ENCODE results near the gene ZNF831. TPM values are rescaled to one million over a fixed set of nuclear protein-coding genes. Genes with fewer than 3 reads are reported as not detected.

Gene ZNF831
- polyA plus RNA-seq (2013), result 0.22 TPM

DNA sequence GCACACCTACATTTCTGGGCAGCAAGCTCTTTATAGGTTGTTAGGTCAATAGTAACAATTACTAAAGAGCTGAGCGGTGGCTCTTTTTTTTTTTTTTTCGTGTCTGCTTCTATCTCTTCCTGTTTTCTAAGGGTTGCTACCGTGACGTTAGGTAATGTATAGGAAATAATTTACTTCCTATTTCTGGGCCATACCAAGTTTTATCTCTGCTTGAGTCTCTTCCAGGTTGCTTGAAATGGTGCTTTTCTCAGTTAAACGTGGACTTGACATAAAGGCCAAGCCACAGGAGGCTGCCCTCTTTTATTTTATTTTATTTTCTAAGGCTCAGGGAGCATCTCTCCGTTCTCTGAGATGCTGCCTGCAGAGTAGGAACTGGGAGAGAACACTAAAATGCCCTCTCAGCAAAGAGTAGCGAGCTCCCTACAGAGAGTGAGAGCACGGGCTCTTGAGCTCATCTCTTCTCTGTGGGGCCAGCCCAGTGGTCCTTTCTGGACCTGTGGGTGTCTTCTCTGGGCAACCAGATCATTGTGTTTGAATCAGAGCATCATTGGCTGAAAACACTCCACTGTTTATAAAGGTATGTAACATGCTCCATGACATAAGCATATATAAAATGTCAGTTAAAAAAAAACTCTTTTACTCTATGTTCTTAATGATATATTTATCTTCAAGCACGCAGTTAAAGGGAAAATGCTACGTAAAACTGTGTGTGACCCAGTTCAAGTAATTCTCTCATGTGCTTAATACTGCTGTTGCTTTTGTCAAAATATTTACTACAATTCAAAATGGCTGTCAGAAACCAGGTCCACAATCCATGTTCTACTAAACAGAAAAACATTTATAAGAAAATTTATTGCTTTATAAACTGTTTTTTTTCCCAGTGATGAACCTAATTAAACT is at the start of gene ZNF831:
TSS of gene ZNF831 (plus strand) at position 191 of the 900 bp plus-strand sequence. CDS start 27,199 bp downstream, outside the sequence.
- peak within 1 kb of the TSS in 1 of 2 experiments; percentile 72 for H3K27ac ChIP-seq (ENCODE audit: insufficient read depth in 1 of 2, low read depth in 1 of 2, low read length in 2 of 2, poor library complexity in 1 of 2, severe bottlenecking in 2 of 2)
- H3K4me3 ChIP-seq (ENCODE audit: control insufficient read depth in 1 of 7, extremely low read depth in 1 of 7, insufficient read depth in 4 of 7, low read depth in 2 of 7, low read length in 6 of 7), result peak within 1 kb of the TSS in 2 of 7 experiments; percentile 38 to 43
- H3K27me3 ChIP-seq (replicated peaks in 2 of 5; ENCODE audit: control insufficient read depth in 4 of 5, insufficient read depth in 5 of 5, low read length in 4 of 5), result peaks cover 0 to 3% (median 0%) of the 10 kb centered on the region in 5 experiments
- DNase-seq, result peak; percentile 58 to 82 (median 77)
- 64% methylated on average over 4 of the region's 10 CpGs for WGBS (ENCODE audit: insufficient coverage)
- no peaks in the 10 kb centered on the region for H3K36me3 ChIP-seq (ENCODE audit: control insufficient read depth in 4 of 4, insufficient read depth in 4 of 4, low read length in 3 of 4)
- POLR2A ChIA-PET, result interaction anchor here (0.6 kb wide), 1 partner anchor 58 kb away, joined by 4 read pairs; no protein-coding TSS in a partner anchor
- H3K4me1 ChIP-seq (ENCODE audit: control extremely low read depth in 1 of 4, control insufficient read depth in 4 of 4, insufficient read depth in 4 of 4, low read length in 3 of 4), result peaks cover 24 to 48% (median 34%) of the 10 kb centered on the region in 4 experiments
- no peaks in the 10 kb centered on the region for H3K9me3 ChIP-seq (ENCODE audit: control extremely low read depth in 1 of 5, control insufficient read depth in 4 of 5, insufficient read depth in 2 of 5, low read depth in 1 of 5, low read length in 4 of 5)
- CTCF ChIA-PET, result interaction anchor here (0.8 to 1.9 kb wide), 5 partner anchors 11 to 76 kb away, joined by 4 to 5 read pairs (median 4); no protein-coding TSS in a partner anchor

DNA sequence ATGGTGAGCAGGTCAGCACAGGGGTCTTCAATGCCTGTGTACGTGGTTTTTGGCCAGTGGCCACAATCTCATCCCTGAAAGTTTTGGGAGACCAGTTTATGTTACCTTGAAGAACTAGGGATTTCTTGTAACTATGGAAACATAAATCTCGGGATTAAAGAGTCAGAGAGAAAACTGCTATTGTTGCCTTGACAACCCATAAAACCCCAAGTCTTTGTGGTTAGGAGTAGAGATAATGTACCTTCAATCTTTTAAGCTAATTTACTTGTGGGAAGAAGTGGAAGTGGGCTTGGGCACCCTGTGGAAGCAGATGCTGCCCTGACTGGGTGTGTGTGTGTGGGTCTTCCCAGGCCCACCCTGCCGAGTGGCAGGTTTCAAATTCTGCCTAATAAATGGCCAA is 46.1 kb upstream of the ZNF831 start:
- POLR2A ChIA-PET, result no interaction called here
- Histone ChIP-seq H3K27me3 (replicated peaks in 2 of 5; ENCODE audit: control insufficient read depth in 4 of 5, insufficient read depth in 5 of 5, low read length in 4 of 5) (peaks cover 0 to 5% (median 0%) of the 10 kb centered on the region in 5 experiments), H3K27ac (ENCODE audit: insufficient read depth in 1 of 2, low read depth in 1 of 2, low read length in 2 of 2, poor library complexity in 1 of 2, severe bottlenecking in 2 of 2) (no peak overlapping the region), H3K4me3 (ENCODE audit: control insufficient read depth in 1 of 7, extremely low read depth in 1 of 7, insufficient read depth in 4 of 7, low read depth in 2 of 7, low read length in 6 of 7) (no peak overlapping the region), H3K9me3 (ENCODE audit: control extremely low read depth in 1 of 5, control insufficient read depth in 4 of 5, insufficient read depth in 2 of 5, low read depth in 1 of 5, low read length in 4 of 5) (peaks cover 0 to 5% (median 0%) of the 10 kb centered on the region in 5 experiments), H3K4me1 (ENCODE audit: control extremely low read depth in 1 of 4, control insufficient read depth in 4 of 4, insufficient read depth in 4 of 4, low read length in 3 of 4) (peaks cover 9 to 17% (median 12%) of the 10 kb centered on the region in 4 experiments), H3K36me3 (ENCODE audit: control insufficient read depth in 4 of 4, insufficient read depth in 4 of 4, low read length in 3 of 4) (no peaks in the 10 kb centered on the region)
- peak in 2 of 3 donors; percentile 15 to 29 for DNase-seq
- CTCF ChIA-PET, result interaction anchor here (0.7 to 0.9 kb wide), 2 partner anchors 9 to 34 kb away, joined by 3 read pairs; no protein-coding TSS in a partner anchor
- 82% methylated on average over 3 of the region's 3 CpGs for WGBS (ENCODE audit: insufficient coverage)

DNA sequence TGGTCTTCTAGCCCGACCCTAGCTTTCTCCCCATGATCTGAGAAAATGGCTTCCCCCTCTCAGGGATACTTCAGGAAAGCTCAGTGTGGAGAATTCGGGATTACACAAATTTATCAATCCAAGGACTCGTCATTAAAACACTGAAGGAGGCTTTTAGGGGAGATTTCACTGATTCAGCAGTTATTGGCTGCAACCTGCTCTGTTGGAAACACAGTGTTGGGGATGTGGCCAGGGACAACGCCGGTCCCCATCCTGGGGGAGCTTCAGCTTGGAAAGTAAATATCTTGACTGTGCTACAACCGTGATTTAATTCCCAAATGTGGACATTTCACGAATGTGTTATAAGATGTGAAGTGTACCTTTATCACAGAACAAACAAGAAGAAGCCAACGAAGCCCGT is 44.8 kb upstream of the ZNF831 start:
- Histone ChIP-seq H3K9me3 (ENCODE audit: control extremely low read depth in 1 of 5, control insufficient read depth in 4 of 5, insufficient read depth in 2 of 5, low read depth in 1 of 5, low read length in 4 of 5) (peaks cover 0 to 5% (median 0%) of the 10 kb centered on the region in 5 experiments), H3K27me3 (replicated peaks in 2 of 5; ENCODE audit: control insufficient read depth in 4 of 5, insufficient read depth in 5 of 5, low read length in 4 of 5) (peaks cover 0 to 5% (median 0%) of the 10 kb centered on the region in 5 experiments), H3K4me1 (ENCODE audit: control extremely low read depth in 1 of 4, control insufficient read depth in 4 of 4, insufficient read depth in 4 of 4, low read length in 3 of 4) (peaks cover 10 to 21% (median 16%) of the 10 kb centered on the region in 4 experiments), H3K4me3 (ENCODE audit: control insufficient read depth in 1 of 7, extremely low read depth in 1 of 7, insufficient read depth in 4 of 7, low read depth in 2 of 7, low read length in 6 of 7) (no peak overlapping the region), H3K27ac (ENCODE audit: insufficient read depth in 1 of 2, low read depth in 1 of 2, low read length in 2 of 2, poor library complexity in 1 of 2, severe bottlenecking in 2 of 2) (no peak overlapping the region), H3K36me3 (ENCODE audit: control insufficient read depth in 4 of 4, insufficient read depth in 4 of 4, low read length in 3 of 4) (no peaks in the 10 kb centered on the region)
- ChIA-PET CTCF (interaction anchor here (1.0 to 1.1 kb wide), 2 partner anchors 12 to 89 kb away, joined by 3 read pairs; no protein-coding TSS in a partner anchor), POLR2A (no interaction called here)
- DNase-seq, result no peak
- 100% methylated on average over 4 of the region's 9 CpGs for WGBS (ENCODE audit: insufficient coverage)

DNA sequence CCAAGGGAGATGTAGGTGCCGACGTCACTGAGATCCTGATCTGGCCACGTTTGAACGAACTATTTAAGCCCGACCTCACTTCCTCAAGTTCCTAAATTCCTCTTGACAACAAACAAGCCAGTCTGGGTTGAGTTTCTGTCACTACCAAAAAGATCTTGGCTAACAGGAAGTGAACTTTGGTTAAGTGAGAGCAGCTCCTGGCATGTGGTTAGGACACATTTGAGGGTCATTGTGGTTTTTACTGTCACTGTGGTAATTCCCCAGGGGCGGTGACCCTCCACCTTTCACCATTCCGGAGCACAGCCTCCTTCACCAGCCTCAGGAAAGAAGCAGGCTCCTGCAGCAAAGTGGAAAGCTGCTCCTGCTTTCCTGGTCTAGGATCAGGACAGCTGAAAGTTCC is 43.1 kb upstream of the ZNF831 start:
- peak; percentile 39 to 86 (median 84) for DNase-seq
- H3K9me3 ChIP-seq (ENCODE audit: control extremely low read depth in 1 of 5, control insufficient read depth in 4 of 5, insufficient read depth in 2 of 5, low read depth in 1 of 5, low read length in 4 of 5), result peaks cover 0 to 5% (median 0%) of the 10 kb centered on the region in 5 experiments
- 2% methylated on average over 6 of the region's 7 CpGs for WGBS (ENCODE audit: insufficient coverage)
- H3K36me3 ChIP-seq (ENCODE audit: control insufficient read depth in 4 of 4, insufficient read depth in 4 of 4, low read length in 3 of 4), result no peaks in the 10 kb centered on the region
- H3K27me3 ChIP-seq (replicated peaks in 2 of 5; ENCODE audit: control insufficient read depth in 4 of 5, insufficient read depth in 5 of 5, low read length in 4 of 5), result peaks cover 0 to 5% (median 0%) of the 10 kb centered on the region in 5 experiments
- no peak overlapping the region for H3K27ac ChIP-seq (ENCODE audit: insufficient read depth in 1 of 2, low read depth in 1 of 2, low read length in 2 of 2, poor library complexity in 1 of 2, severe bottlenecking in 2 of 2)
- no peak overlapping the region for H3K4me3 ChIP-seq (ENCODE audit: control insufficient read depth in 1 of 7, extremely low read depth in 1 of 7, insufficient read depth in 4 of 7, low read depth in 2 of 7, low read length in 6 of 7)
- CTCF ChIA-PET, result interaction anchor here (0.6 to 3.0 kb wide), 5 partner anchors 9 to 33 kb away, joined by 3 to 9 read pairs (median 4); no protein-coding TSS in a partner anchor
- POLR2A ChIA-PET, result no interaction called here
- peaks cover 10 to 21% (median 16%) of the 10 kb centered on the region in 4 experiments for H3K4me1 ChIP-seq (ENCODE audit: control extremely low read depth in 1 of 4, control insufficient read depth in 4 of 4, insufficient read depth in 4 of 4, low read length in 3 of 4)

DNA sequence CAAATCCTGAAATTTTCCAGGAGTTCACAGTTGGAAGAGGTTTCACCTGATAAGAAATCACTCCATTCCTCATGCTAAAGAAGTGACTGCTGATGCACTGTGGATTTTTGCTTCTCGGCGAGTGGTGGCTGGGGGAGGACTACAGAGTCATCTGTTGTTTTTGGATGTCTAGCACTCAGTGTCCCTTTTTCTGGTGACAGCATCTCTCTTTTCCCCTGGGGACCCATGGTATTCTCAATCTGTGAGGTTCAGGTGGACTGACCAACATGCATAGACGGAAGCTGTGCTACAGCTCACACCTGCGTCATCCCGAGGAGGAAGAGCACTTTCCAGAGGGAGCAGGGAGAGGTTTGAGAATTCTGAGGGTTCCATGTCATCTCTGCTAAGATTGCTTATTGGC is 42.7 kb upstream of the ZNF831 start:
- Histone ChIP-seq H3K9me3 (ENCODE audit: control extremely low read depth in 1 of 5, control insufficient read depth in 4 of 5, insufficient read depth in 2 of 5, low read depth in 1 of 5, low read length in 4 of 5) (peaks cover 0 to 5% (median 0%) of the 10 kb centered on the region in 5 experiments), H3K27ac (ENCODE audit: insufficient read depth in 1 of 2, low read depth in 1 of 2, low read length in 2 of 2, poor library complexity in 1 of 2, severe bottlenecking in 2 of 2) (no peak overlapping the region), H3K27me3 (replicated peaks in 2 of 5; ENCODE audit: control insufficient read depth in 4 of 5, insufficient read depth in 5 of 5, low read length in 4 of 5) (peaks cover 0 to 5% (median 0%) of the 10 kb centered on the region in 5 experiments), H3K4me3 (ENCODE audit: control insufficient read depth in 1 of 7, extremely low read depth in 1 of 7, insufficient read depth in 4 of 7, low read depth in 2 of 7, low read length in 6 of 7) (no peak overlapping the region), H3K36me3 (ENCODE audit: control insufficient read depth in 4 of 4, insufficient read depth in 4 of 4, low read length in 3 of 4) (no peaks in the 10 kb centered on the region), H3K4me1 (ENCODE audit: control extremely low read depth in 1 of 4, control insufficient read depth in 4 of 4, insufficient read depth in 4 of 4, low read length in 3 of 4) (peaks cover 10 to 21% (median 16%) of the 10 kb centered on the region in 4 experiments)
- CTCF ChIA-PET, result interaction anchor here (0.6 to 3.0 kb wide), 9 partner anchors 9 to 88 kb away, joined by 3 to 9 read pairs (median 3); no protein-coding TSS in a partner anchor
- peak in 2 of 3 donors; percentile 28 to 31 for DNase-seq
- 93% methylated on average over 5 of the region's 5 CpGs for WGBS (ENCODE audit: insufficient coverage)
- POLR2A ChIA-PET, result no interaction called here

DNA sequence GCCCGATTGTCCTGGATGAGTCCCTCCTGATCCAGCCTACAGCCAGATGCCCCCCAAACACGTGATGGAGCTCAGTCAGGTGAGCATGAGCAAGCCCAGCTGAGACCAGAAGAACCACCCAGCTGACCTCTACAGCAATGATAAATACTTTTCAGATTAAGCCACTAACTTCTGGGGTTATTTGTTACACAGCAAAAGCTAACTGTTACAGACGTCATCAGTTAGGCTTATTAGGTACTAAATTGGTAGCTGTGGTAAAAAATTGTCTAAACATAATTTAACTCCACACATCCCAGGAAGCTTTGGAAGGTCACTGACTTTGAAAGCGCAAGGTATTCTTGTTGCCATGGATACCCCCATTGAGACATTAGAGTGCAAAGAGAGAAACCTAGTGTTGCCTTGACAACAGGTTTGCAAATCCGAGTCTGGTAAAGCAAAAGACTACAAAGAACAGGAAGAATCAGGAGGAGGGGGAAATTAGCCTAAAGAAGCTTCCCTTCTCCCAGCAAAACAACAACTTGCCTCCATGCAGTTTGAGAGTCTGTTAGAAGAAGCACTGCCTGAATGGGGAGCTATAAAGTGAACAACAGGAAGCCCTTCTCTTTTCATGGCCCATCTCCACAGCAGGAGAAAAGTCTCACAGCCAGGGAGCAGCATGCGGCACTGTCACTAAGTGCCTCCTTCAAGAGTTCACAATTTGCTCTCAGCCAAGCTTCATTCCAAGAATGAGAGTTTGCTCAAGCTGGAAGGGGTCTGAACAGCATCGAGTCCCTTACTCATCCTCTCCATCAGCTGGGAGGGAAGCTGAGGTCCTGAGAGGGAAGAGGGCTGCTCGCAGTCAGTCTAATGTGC is 41.7 kb upstream of the ZNF831 start:
- H3K27ac ChIP-seq (ENCODE audit: insufficient read depth in 1 of 2, low read depth in 1 of 2, low read length in 2 of 2, poor library complexity in 1 of 2, severe bottlenecking in 2 of 2), result no peak overlapping the region
- no peak for DNase-seq
- peaks cover 0 to 5% (median 0%) of the 10 kb centered on the region in 5 experiments for H3K9me3 ChIP-seq (ENCODE audit: control extremely low read depth in 1 of 5, control insufficient read depth in 4 of 5, insufficient read depth in 2 of 5, low read depth in 1 of 5, low read length in 4 of 5)
- no peak overlapping the region for H3K4me3 ChIP-seq (ENCODE audit: control insufficient read depth in 1 of 7, extremely low read depth in 1 of 7, insufficient read depth in 4 of 7, low read depth in 2 of 7, low read length in 6 of 7)
- peaks cover 10 to 21% (median 16%) of the 10 kb centered on the region in 4 experiments for H3K4me1 ChIP-seq (ENCODE audit: control extremely low read depth in 1 of 4, control insufficient read depth in 4 of 4, insufficient read depth in 4 of 4, low read length in 3 of 4)
- POLR2A ChIA-PET, result interaction anchor here (0.6 kb wide), 1 partner anchor 11 kb away, joined by 3 read pairs; no protein-coding TSS in a partner anchor
- peaks cover 0 to 5% (median 0%) of the 10 kb centered on the region in 5 experiments for H3K27me3 ChIP-seq (replicated peaks in 2 of 5; ENCODE audit: control insufficient read depth in 4 of 5, insufficient read depth in 5 of 5, low read length in 4 of 5)
- WGBS (ENCODE audit: insufficient coverage), result 92% methylated on average over 2 of the region's 8 CpGs
- CTCF ChIA-PET, result interaction anchor here (0.6 to 3.0 kb wide), 10 partner anchors 21 to 101 kb away, joined by 3 to 9 read pairs (median 4); no protein-coding TSS in a partner anchor
- no peaks in the 10 kb centered on the region for H3K36me3 ChIP-seq (ENCODE audit: control insufficient read depth in 4 of 4, insufficient read depth in 4 of 4, low read length in 3 of 4)

All from common myeloid progenitor, CD34-positive (primary cell).